ENCODE results near the gene FAM170A.

FAM170A gene

GRCh38 chr5:119629339-119629738 is at the start of gene FAM170A:
Gene FAM170A (plus strand): TSS chr5:119629558. CDS start chr5:119629769, 211 bp downstream.
- DNase-seq: no peak

- DNase-seq: no peak
These were observed 46.4 kb upstream of the FAM170A start for GRCh38 chr5:119582987-119583386.

- no peak for DNase-seq
These were observed 45.7 kb upstream of the FAM170A start for GRCh38 chr5:119583684-119584083.

- no peak for DNase-seq
These were observed 33.3 kb upstream of the FAM170A start for GRCh38 chr5:119596046-119596445.

- no peak for DNase-seq
These were observed 31.5 kb upstream of the FAM170A start for GRCh38 chr5:119597728-119598298.

GRCh38 chr5:119613937-119614336 is 15.4 kb upstream of the FAM170A start:
- DNase-seq: no peak

GRCh38 chr5:119614838-119615237 is 14.5 kb upstream of the FAM170A start:
- DNase-seq: no peak

GRCh38 chr5:119626086-119626485 is 3.3 kb upstream of the FAM170A start:
- DNase-seq: no peak

- DNase-seq: no peak
These were observed 1.5 kb downstream of the FAM170A start for GRCh38 chr5:119630752-119631440.

- no peak for DNase-seq
These were observed 2.3 kb downstream of the FAM170A start for GRCh38 chr5:119631660-119632059.

GRCh38 chr5:119651486-119651885 is 22.1 kb downstream of the FAM170A start:
- DNase-seq: no peak

- DNase-seq: no peak
These were observed 25.7 kb downstream of the FAM170A start for GRCh38 chr5:119655061-119655460.

GRCh38 chr5:119656023-119656422 is 26.7 kb downstream of the FAM170A start:
- no peak for DNase-seq

- DNase-seq: no peak
These were observed 37.2 kb downstream of the FAM170A start for GRCh38 chr5:119666542-119666941.

GRCh38 chr5:119678351-119679028 is 49.1 kb downstream of the FAM170A start:
- no peak for DNase-seq

- DNase-seq: no peak
These were observed 50.7 kb downstream of the FAM170A start for GRCh38 chr5:119680080-119680479.

GRCh38 chr5:119681734-119682133 is 52.4 kb downstream of the FAM170A start:
- DNase-seq: no peak

- no peak for DNase-seq
These were observed 53.0 kb downstream of the FAM170A start for GRCh38 chr5:119682372-119682771.

Data from stimulated activated CD4-positive, alpha-beta T cell treated with anti-CD3 and anti-CD28 coated beads, Interleukin-4, amount 100 ng/mL, for 1 hour (primary cell).